GM19193 (cell line): ENCODE measurements around the gene EEF1AKMT2.

Source experiments
- POLR2A ChIP-seq: IDR thresholded peaks from 4 replicates; pipeline ENCODE4 v1.6.1; 2011; ENCODE audit not compliant: insufficient read depth, insufficient read length; ENCODE audit errors: extremely low read depth

Gene EEF1AKMT2

GRCh38 chr10:124721330-124722045 lies 70.2 kb downstream of the EEF1AKMT2 start:
- TF ChIP-seq POLR2A = no peak

DNA sequence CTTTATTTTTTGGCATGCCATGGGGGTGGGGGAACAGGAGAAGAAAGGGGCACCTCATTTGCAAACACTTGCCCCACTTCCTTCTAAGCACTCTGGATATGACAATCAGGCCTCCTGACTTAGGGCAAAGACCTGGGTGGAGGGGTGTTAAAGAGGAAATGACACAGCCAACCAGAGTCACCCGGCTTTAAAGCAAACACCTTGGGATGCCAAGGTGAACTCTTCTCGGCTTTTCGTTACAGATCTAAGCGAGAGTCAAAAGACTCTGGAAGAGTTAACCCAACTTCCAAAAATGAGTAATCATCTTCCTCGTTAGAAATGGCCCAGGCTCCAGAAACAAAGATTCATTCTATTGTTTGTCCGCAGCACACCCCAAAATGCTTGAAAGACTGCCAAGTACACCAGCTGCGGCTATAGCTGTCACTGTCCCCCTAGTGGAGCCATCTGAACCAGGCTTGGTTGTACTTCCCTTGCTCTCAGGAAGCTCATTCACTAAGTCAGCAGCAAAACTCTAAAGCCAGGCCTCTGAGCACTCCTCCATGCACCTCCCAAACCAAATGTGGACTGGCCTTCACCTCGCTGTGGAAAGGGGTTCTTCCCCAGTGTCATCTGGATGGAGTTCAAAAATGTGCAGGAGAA lies 72.4 kb downstream of the EEF1AKMT2 start:
- TF ChIP-seq POLR2A = no peak

- TF ChIP-seq POLR2A = no peak
These were observed 73.6 kb downstream of the EEF1AKMT2 start for GRCh38 chr10:124717911-124718741.

DNA sequence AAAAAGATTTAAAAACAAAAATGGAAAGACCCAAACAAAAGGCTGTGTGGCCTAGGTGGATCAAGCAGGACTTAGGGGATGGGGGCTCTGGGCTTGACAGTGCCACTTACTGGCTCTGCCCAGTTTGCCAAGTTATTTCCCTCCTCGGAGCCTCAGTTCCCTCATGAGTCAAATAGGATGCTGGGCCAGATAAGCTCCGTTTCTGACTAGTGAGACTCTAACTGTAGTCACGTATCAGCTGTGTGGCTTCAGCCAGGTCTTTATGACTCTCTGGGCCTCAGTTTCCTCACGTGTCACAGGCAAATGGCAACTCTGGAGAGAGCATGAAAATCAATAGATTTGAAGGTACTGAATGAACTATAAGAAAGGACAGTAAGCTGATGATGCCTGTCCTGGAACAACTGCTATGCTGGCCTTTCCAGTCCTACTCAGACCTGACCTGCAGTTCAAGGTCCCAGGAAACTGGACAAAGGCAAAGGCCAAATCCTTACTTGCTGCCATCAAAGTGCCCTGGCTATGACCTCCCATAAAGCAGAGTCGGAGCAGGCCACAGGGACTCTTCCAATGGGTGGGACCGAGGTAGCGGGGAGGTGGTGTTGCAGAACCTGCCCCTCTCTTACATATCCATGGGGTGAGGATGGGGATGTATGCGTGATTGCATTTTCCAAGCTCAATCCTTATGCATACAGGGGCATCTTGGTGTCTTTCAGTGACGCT lies 74.5 kb downstream of the EEF1AKMT2 start:
- TF ChIP-seq POLR2A = no peak

DNA sequence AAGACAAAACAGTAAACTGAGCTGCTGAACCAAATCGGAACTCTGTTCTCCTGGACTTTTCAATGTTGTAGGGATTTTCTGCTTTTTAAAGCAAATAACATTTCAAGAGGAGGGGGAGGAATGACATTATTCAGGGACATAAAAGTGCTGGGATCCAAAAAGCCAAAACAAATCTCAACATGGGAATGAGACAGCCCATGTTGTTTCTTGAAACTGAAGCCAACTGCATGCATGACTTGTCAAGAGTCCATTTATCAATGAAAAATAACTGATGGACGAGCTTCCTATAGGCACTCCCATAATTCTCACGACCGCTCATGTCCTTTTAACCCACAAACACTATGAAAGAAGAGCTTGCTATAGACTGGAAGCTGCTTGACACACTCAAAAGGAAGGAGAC lies 75.3 kb downstream of the EEF1AKMT2 start:
- TF ChIP-seq POLR2A = no peak

GRCh38 chr10:124715439-124715838 lies 76.2 kb downstream of the EEF1AKMT2 start:
- TF ChIP-seq POLR2A = no peak

GRCh38 chr10:124713679-124714255 lies 77.9 kb downstream of the EEF1AKMT2 start:
- no peak for TF ChIP-seq POLR2A

- TF ChIP-seq POLR2A = no peak
These were observed 78.8 kb downstream of the EEF1AKMT2 start for GRCh38 chr10:124712704-124713407.

GRCh38 chr10:124711145-124711544 lies 80.5 kb downstream of the EEF1AKMT2 start:
- no peak for TF ChIP-seq POLR2A

GRCh38 chr10:124710266-124710881 lies 81.3 kb downstream of the EEF1AKMT2 start:
- TF ChIP-seq POLR2A = no peak

- TF ChIP-seq POLR2A = no peak
These were observed 81.8 kb downstream of the EEF1AKMT2 start for GRCh38 chr10:124709861-124710260.

- no peak for TF ChIP-seq POLR2A
These were observed 82.7 kb downstream of the EEF1AKMT2 start for GRCh38 chr10:124708922-124709520.

GRCh38 chr10:124708246-124708779 lies 83.4 kb downstream of the EEF1AKMT2 start:
- TF ChIP-seq POLR2A = no peak
